Measurements from ENCODE around the gene SEMA7A. TPM values are rescaled to one million over a fixed set of nuclear protein-coding genes. Genes with fewer than 3 reads are reported as not detected.

Gene SEMA7A
- total RNA-seq, 1 experiment from 2014 or later = 0.45 TPM

GRCh38 chr15:74376226-74376625 lies 57.5 kb downstream of the SEMA7A start:
- ChIA-PET POLR2A (ENCODE audit: low non-redundant PET) (no interaction called here), CTCF (interaction anchor here (1.0 kb wide), 1 partner anchor 393 kb away, joined by 3 read pairs; no protein-coding TSS in a partner anchor)
- TF ChIP-seq CTCF (conservative IDR thresholded peaks at IDR 0.05; ENCODE audit: low read depth, low read length) = no peak
- TF ChIP-seq EZH2 (IDR thresholded peaks at IDR 0.05; ENCODE audit: borderline replicate concordance, low read depth, low read length, poor library complexity, severe bottlenecking) = no peak
- no peak for DNase-seq (ENCODE audit: low spot score)
- Histone ChIP-seq H3K27ac (ENCODE audit: low read depth, low read length, poor library complexity, severe bottlenecking) (no peak overlapping the region), H3K27me3 (replicated peaks; ENCODE audit: insufficient read depth, low read depth, low read length, poor library complexity) (peaks cover 15% of the 10 kb centered on the region), H3K4me3 (ENCODE audit: low read depth, low read length, poor library complexity, severe bottlenecking) (no peak overlapping the region), H3K36me3 (ENCODE audit: insufficient read depth, low read length, poor library complexity, severe bottlenecking) (no peaks in the 10 kb centered on the region), H3K4me1 (ENCODE audit: insufficient read depth, low read length, poor library complexity, severe bottlenecking) (peaks cover 7% of the 10 kb centered on the region), H3K9me3 (ENCODE audit: low read depth, low read length, poor library complexity, severe bottlenecking) (no peaks in the 10 kb centered on the region)
- intact Hi-C loops (cut with micrococcal nuclease; ENCODE audit: unreplicated experiment) = no loop called here
- no TSS peak for BruUV-seq (replicated peaks)

GRCh38 chr15:74375303-74375693 lies 58.5 kb downstream of the SEMA7A start:
- Histone ChIP-seq H3K9me3 (ENCODE audit: low read depth, low read length, poor library complexity, severe bottlenecking) (no peaks in the 10 kb centered on the region), H3K36me3 (ENCODE audit: insufficient read depth, low read length, poor library complexity, severe bottlenecking) (no peaks in the 10 kb centered on the region), H3K27me3 (replicated peaks; ENCODE audit: insufficient read depth, low read depth, low read length, poor library complexity) (peaks cover 25% of the 10 kb centered on the region), H3K4me1 (ENCODE audit: insufficient read depth, low read length, poor library complexity, severe bottlenecking) (peaks cover 7% of the 10 kb centered on the region), H3K4me3 (ENCODE audit: low read depth, low read length, poor library complexity, severe bottlenecking) (no peak overlapping the region), H3K27ac (ENCODE audit: low read depth, low read length, poor library complexity, severe bottlenecking) (no peak overlapping the region)
- DNase-seq (ENCODE audit: low spot score) = peak; percentile 89
- BruUV-seq (replicated peaks) = no TSS peak
- TF ChIP-seq EZH2 (IDR thresholded peaks at IDR 0.05; ENCODE audit: borderline replicate concordance, low read depth, low read length, poor library complexity, severe bottlenecking) (no peak), CTCF (conservative IDR thresholded peaks at IDR 0.05; ENCODE audit: low read depth, low read length) (peak; percentile 89)
- POLR2A ChIA-PET (ENCODE audit: low non-redundant PET) = no interaction called here
- CTCF ChIA-PET = no interaction called here
- intact Hi-C loops (cut with micrococcal nuclease; ENCODE audit: unreplicated experiment) = loop anchor here (2.0 kb wide), 3 partner anchors 64 to 258 kb away; no protein-coding TSS in a partner anchor

GRCh38 chr15:74374648-74375302 lies 59.0 kb downstream of the SEMA7A start:
- H3K4me3 ChIP-seq (ENCODE audit: low read depth, low read length, poor library complexity, severe bottlenecking) = peak overlapping the region; percentile 53
- POLR2A ChIA-PET (ENCODE audit: low non-redundant PET) = no interaction called here

More at GRCh38 chr15:74374648-74375302, 59.0 kb downstream of the SEMA7A start:
- TF ChIP-seq CTCF (conservative IDR thresholded peaks at IDR 0.05; ENCODE audit: low read depth, low read length) = no peak
- no peak for TF ChIP-seq EZH2 (IDR thresholded peaks at IDR 0.05; ENCODE audit: borderline replicate concordance, low read depth, low read length, poor library complexity, severe bottlenecking)
- Histone ChIP-seq H3K9me3 (ENCODE audit: low read depth, low read length, poor library complexity, severe bottlenecking) (no peaks in the 10 kb centered on the region), H3K27me3 (replicated peaks; ENCODE audit: insufficient read depth, low read depth, low read length, poor library complexity) (peaks cover 28% of the 10 kb centered on the region), H3K36me3 (ENCODE audit: insufficient read depth, low read length, poor library complexity, severe bottlenecking) (no peaks in the 10 kb centered on the region), H3K27ac (ENCODE audit: low read depth, low read length, poor library complexity, severe bottlenecking) (no peak overlapping the region), H3K4me1 (ENCODE audit: insufficient read depth, low read length, poor library complexity, severe bottlenecking) (peaks cover 7% of the 10 kb centered on the region)
- no TSS peak for BruUV-seq (replicated peaks)
- no peak for DNase-seq (ENCODE audit: low spot score)
- intact Hi-C loops (cut with micrococcal nuclease; ENCODE audit: unreplicated experiment) = loop anchor here (2.0 to 5.0 kb wide), 5 partner anchors 64 to 398 kb away; partner anchors contain the start of gene CLK3
- CTCF ChIA-PET = interaction anchor here (0.7 kb wide), 1 partner anchor 395 kb away, joined by 3 read pairs; no protein-coding TSS in a partner anchor

Data from A673 (cell line).